IMR-90 (cell line): Measurements from ENCODE around the gene MAP4K1. TPM values are rescaled to one million over a fixed set of nuclear protein-coding genes. Genes with fewer than 3 reads are reported as not detected.

ENCODE experiments used
- ATAC-seq: fragments of 200-7000 bp; cut with Tn5 transposase; 2 replicates; pipeline ENCODE4 v1.9.1; 2020; ENCODE audit warnings: low read depth, mild to moderate bottlenecking, moderate library complexity
- BruUV-seq: library from RNA; stranded (reverse); fragments of 400-500 nt; replicated peaks from 2 replicates; lab custom pipeline; 2021; lab: Mats Ljungman, UMichigan
- CTCF ChIA-PET: fragments of 300-600 bp; formaldehyde crosslinking; extraction: SDS; loops from one replicate; lab custom pipeline; 2021; ENCODE audit warnings: antibody characterized with exemption; lab: Yijun Ruan, JAX
- POLR2A ChIA-PET: fragments of 300-600 bp; sonication (Branson Sonifier 250); formaldehyde crosslinking; loops from one replicate; lab custom pipeline; 2022; ENCODE audit warnings: antibody characterized with exemption; ENCODE audit not compliant: unreplicated experiment; lab: Charles Lee
- DNase-seq: peaks from one replicate; pipeline ENCODE4 v3.0.0; 2013
- H2AFZ ChIP-seq: replicated peaks from 2 replicates; pipeline ENCODE3; 2013; ENCODE audit warnings: low read length, mild to moderate bottlenecking; ENCODE audit not compliant: poor library complexity
- H2AK5ac ChIP-seq: 2 replicates; pipeline ENCODE4 v1.6.1; 2013; ENCODE audit warnings: low read depth, low read length, inconsistent platforms
- H2AK9ac ChIP-seq: replicated peaks from 2 replicates; pipeline ENCODE3; 2013; ENCODE audit warnings: mild to moderate bottlenecking, low read depth, low read length, moderate library complexity; ENCODE audit not compliant: poor library complexity
- H2BK120ac ChIP-seq: 2 replicates; pipeline ENCODE4 v1.6.1; 2013; ENCODE audit warnings: low read depth, low read length, inconsistent platforms
- H2BK15ac ChIP-seq: 3 replicates; pipeline ENCODE4 v1.6.1; 2013; ENCODE audit warnings: low read depth, low read length, inconsistent platforms
- H2BK20ac ChIP-seq: 2 replicates; pipeline ENCODE4 v1.6.1; 2013; ENCODE audit warnings: low read depth, mild to moderate bottlenecking, inconsistent platforms, low read length, moderate library complexity
- H2BK5ac ChIP-seq: 2 replicates; pipeline ENCODE4 v1.6.1; 2013; ENCODE audit warnings: mild to moderate bottlenecking, low read depth, low read length, inconsistent platforms; ENCODE audit not compliant: poor library complexity, severe bottlenecking
- H3K14ac ChIP-seq: replicated peaks from 2 replicates; pipeline ENCODE4 v1.6.1; 2013; ENCODE audit warnings: low read depth, low read length, inconsistent platforms
- H3K18ac ChIP-seq: 2 replicates; pipeline ENCODE4 v1.6.1; 2013; ENCODE audit warnings: low read depth, low read length, control low read depth
- H3K23ac ChIP-seq: 2 replicates; pipeline ENCODE4 v1.6.1; 2013; ENCODE audit warnings: low read depth, low read length, inconsistent platforms
- H3K27ac ChIP-seq: 2 replicates; pipeline ENCODE4 v1.5.1; 2013; ENCODE audit warnings: mild to moderate bottlenecking, control low read depth, low read length; ENCODE audit not compliant: insufficient read depth
- H3K27me3 ChIP-seq: 2 replicates; pipeline ENCODE4 v1.6.1; 2013; ENCODE audit warnings: low read length; ENCODE audit not compliant: control insufficient read depth, insufficient read depth
- H3K36me3 ChIP-seq: 2 replicates; pipeline ENCODE4 v1.6.1; 2013; ENCODE audit warnings: low read length, mixed read lengths; ENCODE audit not compliant: control insufficient read depth, insufficient read depth
- H3K4ac ChIP-seq: 2 replicates; pipeline ENCODE4 v1.6.1; 2013; ENCODE audit warnings: low read depth, low read length, inconsistent platforms
- H3K4me1 ChIP-seq: 2 replicates; pipeline ENCODE4 v1.6.1; 2013; ENCODE audit warnings: low read length, mixed read lengths; ENCODE audit not compliant: control insufficient read depth, insufficient read depth
- H3K4me2 ChIP-seq: 2 replicates; pipeline ENCODE4 v1.6.1; 2013; ENCODE audit warnings: low read depth, mild to moderate bottlenecking, control low read depth, low read length, moderate library complexity
- H3K4me3 ChIP-seq: 2 replicates; pipeline ENCODE4 v1.5.1; 2013; ENCODE audit warnings: low read depth, mild to moderate bottlenecking, control low read depth, low read length, moderate library complexity; ENCODE audit not compliant: insufficient read depth
- H3K56ac ChIP-seq: 2 replicates; pipeline ENCODE4 v1.6.1; 2013; ENCODE audit warnings: low read length, inconsistent platforms; ENCODE audit not compliant: insufficient read depth; ENCODE audit errors: extremely low read depth
- H3K79me1 ChIP-seq, 2 experiments: 2 replicates each; pipeline ENCODE4 v1.6.1; 2013; ENCODE audit warnings: low read length in 2 of 2, inconsistent platforms in 1 of 2, low read depth in 1 of 2
- H3K9ac ChIP-seq: 2 replicates; pipeline ENCODE4 v1.6.1; 2013; ENCODE audit warnings: low read depth, low read length, control low read depth
- H3K9me1 ChIP-seq: 2 replicates; pipeline ENCODE4 v1.6.1; 2013; ENCODE audit warnings: low read length, inconsistent platforms; ENCODE audit not compliant: insufficient read depth
- H3K9me3 ChIP-seq: 2 replicates; pipeline ENCODE4 v1.6.1; 2013; ENCODE audit warnings: low read length; ENCODE audit not compliant: control insufficient read depth, insufficient read depth
- H4K20me1 ChIP-seq: 2 replicates; pipeline ENCODE4 v1.6.1; 2013; ENCODE audit warnings: low read length, inconsistent platforms; ENCODE audit not compliant: insufficient read depth
- H4K5ac ChIP-seq: 2 replicates; pipeline ENCODE4 v1.6.1; 2013; ENCODE audit warnings: mild to moderate bottlenecking, low read depth, low read length, control low read depth
- H4K8ac ChIP-seq, 2 experiments: 2 replicates each; pipeline ENCODE4 v1.6.1; 2013; ENCODE audit warnings: low read depth in 2 of 2, low read length in 2 of 2, control low read depth in 1 of 2, inconsistent platforms in 1 of 2
- H4K91ac ChIP-seq: 2 replicates; pipeline ENCODE4 v1.6.1; 2013; ENCODE audit warnings: low read depth, low read length, inconsistent platforms; ENCODE audit not compliant: insufficient read depth
- BHLHE40 ChIP-seq: fragments of 150-350 bp; IDR thresholded peaks from 2 replicates; pipeline ENCODE4 v1.6.1; 2016; ENCODE audit warnings: mild to moderate bottlenecking, low read depth, low read length
- CEBPB ChIP-seq: IDR thresholded peaks from 2 replicates; pipeline ENCODE4 v1.6.1; 2012; ENCODE audit warnings: low read depth, low read length, improper control_type of control experiment
- CHD1 ChIP-seq: IDR thresholded peaks from 2 replicates; pipeline ENCODE4 v1.6.1; 2012; ENCODE audit warnings: low read depth, low read length, improper control_type of control experiment
- CTCF ChIP-seq: conservative IDR thresholded peaks from 2 replicates; pipeline ENCODE4 v1.5.1; 2012; ENCODE audit warnings: mild to moderate bottlenecking, low read depth, low read length, improper control_type of control experiment
- ELK1 ChIP-seq: fragments of 150-350 bp; IDR thresholded peaks from 2 replicates; pipeline ENCODE4 v1.6.1; 2016; ENCODE audit warnings: low read depth, mild to moderate bottlenecking, low read length, moderate library complexity, borderline replicate concordance
- FOS ChIP-seq: fragments of 150-350 bp; IDR thresholded peaks from 2 replicates; pipeline ENCODE4 v1.6.1; 2016; ENCODE audit warnings: low read depth, low read length
- MAFK ChIP-seq: IDR thresholded peaks from 2 replicates; pipeline ENCODE4 v1.6.1; 2012; ENCODE audit warnings: low read depth, low read length, improper control_type of control experiment
- MAZ ChIP-seq: IDR thresholded peaks from 2 replicates; pipeline ENCODE4 v1.6.1; 2012; ENCODE audit warnings: low read depth, mild to moderate bottlenecking, low read length, improper control_type of control experiment, moderate library complexity, borderline replicate concordance
- MXI1 ChIP-seq: IDR thresholded peaks from 2 replicates; pipeline ENCODE4 v1.6.1; 2012; ENCODE audit warnings: low read depth, mild to moderate bottlenecking, low read length, moderate library complexity, borderline replicate concordance
- NFE2L2 ChIP-seq: fragments of 150-350 bp; IDR thresholded peaks from 2 replicates; pipeline ENCODE4 v1.6.1; 2016; ENCODE audit warnings: low read depth, mild to moderate bottlenecking, low read length
- POLR2A ChIP-seq: IDR thresholded peaks from 2 replicates; pipeline ENCODE4 v1.6.1; 2012; ENCODE audit warnings: mild to moderate bottlenecking, low read depth, low read length
- RAD21 ChIP-seq: IDR thresholded peaks from 2 replicates; pipeline ENCODE4 v1.6.1; 2012; ENCODE audit warnings: low read length, improper control_type of control experiment
- RCOR1 ChIP-seq: IDR thresholded peaks from 2 replicates; pipeline ENCODE4 v1.6.1; 2012; ENCODE audit warnings: mild to moderate bottlenecking, low read length, improper control_type of control experiment; ENCODE audit not compliant: insufficient replicate concordance
- RFX5 ChIP-seq: IDR thresholded peaks from 2 replicates; pipeline ENCODE4 v1.8.0; 2012; ENCODE audit warnings: low read depth, mild to moderate bottlenecking, low read length, moderate library complexity
- SMC3 ChIP-seq: fragments of 150-350 bp; IDR thresholded peaks from 2 replicates; pipeline ENCODE4 v1.6.1; 2016; ENCODE audit warnings: low read depth, mild to moderate bottlenecking, antibody characterized with exemption, low read length, moderate library complexity
- USF2 ChIP-seq: fragments of 150-350 bp; IDR thresholded peaks from 2 replicates; pipeline ENCODE4 v1.6.1; 2017; ENCODE audit warnings: mild to moderate bottlenecking, antibody characterized with exemption, low read length, low read depth
- WGBS, 2 experiments: methylation state at CpG; one replicate each; pipeline versions ENCODE4 v1.1.5 to v1.1.7; 2013; ENCODE audit warnings: missing lambda C conversion rate in 2 of 2; ENCODE audit not compliant: insufficient read length in 1 of 2; ENCODE audit errors: extremely low coverage in 2 of 2; 5-methylcytosine and 5-hydroxymethylcytosine counted together
- dilution Hi-C: fragments of 300-500 bp; cut with HindIII; formaldehyde crosslinking; loops from one replicate; pipeline ENCODE4 v1.14.3; 2018; ENCODE audit warnings: low sequenced_read_pairs; ENCODE audit not compliant: unreplicated experiment
- in situ Hi-C: fragments of 300-500 bp; cut with MboI; formaldehyde crosslinking; loops from 3 replicates; pipeline ENCODE4 v1.14.3; 2019; ENCODE audit warnings: low sequenced_read_pairs, inconsistent platforms, mixed read lengths
- intact Hi-C: fragments of 100-400 bp; cut with micrococcal nuclease; formaldehyde crosslinking; loops from 2 replicates; pipeline ENCODE4 v1.10.0; 2022
- polyA plus RNA-seq, 3 experiments: library from polyadenylated mRNA; depleted of rRNA; stranded (reverse); fragments of >200 nt; gene quantifications; 2 replicates each; pipeline ENCODE4 v1.2.3, GENCODE V29; 2012; ENCODE audit warnings: low replicate concordance in 1 of 3
- total RNA-seq: library from RNA; depleted of rRNA; stranded (reverse); fragments of >200 nt; gene quantifications from 2 replicates; pipeline ENCODE4 v1.2.3, GENCODE V29; 2012

The MAP4K1 gene
- total and polyA plus RNA-seq, 2 of the 4 experiments (the other 2 are of a cell fraction): 0.22 TPM; not detected in 1

GRCh38 chr19:38562096-38562495 is 55.7 kb downstream of the MAP4K1 start:
- H2AK5ac ChIP-seq: no peak overlapping the region
- no TSS peak for BruUV-seq
- no peak overlapping the region for H2AK9ac ChIP-seq
- no peak overlapping the region for H4K5ac ChIP-seq
- no peaks in the 10 kb centered on the region for H4K20me1 ChIP-seq
- H3K4me3 ChIP-seq: no peak overlapping the region
- no peak overlapping the region for H2AFZ ChIP-seq
- dilution Hi-C loops: no loop called here
- H3K23ac ChIP-seq: no peak overlapping the region
- no peak overlapping the region for H2BK5ac ChIP-seq
- H3K27ac ChIP-seq: no peak overlapping the region
- no peak overlapping the region for H2BK15ac ChIP-seq
- no peaks in the 10 kb centered on the region for H3K9me1 ChIP-seq
- no peak overlapping the region for H3K18ac ChIP-seq
- WGBS, 2 experiments: 43% methylated on average over 2 of the region's 6 CpGs; no CpG with 5 or more reads in 1 of the 2 experiments
- no peaks in the 10 kb centered on the region for H3K79me1 ChIP-seq
- H3K56ac ChIP-seq: no peak overlapping the region
- ChIA-PET POLR2A (no interaction called here), CTCF (no interaction called here)
- no peaks in the 10 kb centered on the region for H3K36me3 ChIP-seq
- H3K9me3 ChIP-seq: no peaks in the 10 kb centered on the region
- intact Hi-C loops: no loop called here
- H3K4ac ChIP-seq: no peak overlapping the region
- ATAC-seq (no peak), DNase-seq (no peak)
- H2BK20ac ChIP-seq: no peak overlapping the region
- in situ Hi-C loops: no loop called here
- no peaks in the 10 kb centered on the region for H3K4me1 ChIP-seq
- no peak overlapping the region for H3K9ac ChIP-seq
- H4K8ac ChIP-seq: no peak overlapping the region
- no peak overlapping the region for H4K91ac ChIP-seq
- no peak overlapping the region for H3K4me2 ChIP-seq
- H2BK120ac ChIP-seq: no peak overlapping the region
- TF ChIP-seq NFE2L2 (no peak), CHD1 (no peak), SMC3 (no peak), MAFK (no peak), CTCF (no peak), MXI1 (no peak), CEBPB (no peak), RCOR1 (no peak), FOS (no peak), RAD21 (no peak), RFX5 (no peak), BHLHE40 (no peak), USF2 (no peak), ELK1 (no peak), POLR2A (no peak), MAZ (no peak)
- H3K27me3 ChIP-seq: peaks cover 24% of the 10 kb centered on the region
- no peak overlapping the region for H3K14ac ChIP-seq
